GM23248 (cell line): ENCODE data around the gene RAB9A.

Experiments used
- EZH2 ChIP-seq: fragments of 200-600 bp; sonication (generic); IDR thresholded peaks from 2 replicates; pipeline ENCODE4 v1.6.1; 2018; ENCODE audit warnings: antibody characterized with exemption, mild to moderate bottlenecking; ENCODE audit not compliant: insufficient read depth, poor library complexity, severe bottlenecking
- EZH2phosphoT487 ChIP-seq: fragments of 200-600 bp; sonication (generic); IDR thresholded peaks from 2 replicates; pipeline ENCODE4 v1.6.1; 2018; ENCODE audit warnings: antibody characterized with exemption, moderate library complexity, mild to moderate bottlenecking, low read depth; ENCODE audit not compliant: insufficient read depth

DNA sequence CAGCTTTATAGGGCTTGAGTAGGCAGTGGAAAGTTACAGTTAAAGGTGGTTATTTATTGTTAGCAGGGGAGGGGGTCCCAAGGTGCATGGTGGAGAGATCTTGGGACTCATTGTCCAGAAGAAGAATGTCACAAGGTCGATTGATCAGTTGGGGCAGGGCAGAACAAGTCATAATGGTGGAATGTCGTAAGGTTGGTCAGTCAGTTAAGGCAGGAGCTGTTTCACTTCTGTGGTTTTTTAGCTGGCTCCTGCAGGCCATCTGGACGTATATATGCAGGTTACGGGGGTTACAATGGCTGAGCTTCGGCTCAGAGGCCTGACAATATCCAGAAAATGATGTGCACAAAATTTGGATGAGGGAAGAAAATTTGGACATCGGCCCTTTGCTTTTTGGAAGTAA lies 52.8 kb downstream of the RAB9A start:
- TF ChIP-seq EZH2: no peak
- TF ChIP-seq EZH2phosphoT487: no peak
